ENCODE data around the gene THSD4. TPM values are rescaled to one million over a fixed set of nuclear protein-coding genes. Genes with fewer than 3 reads are reported as not detected.

The THSD4 gene
- total and polyA plus RNA-seq, 2 of the 4 experiments (the other 2 are of a cell fraction): 25.5 to 31.1 TPM

GRCh38 chr15:71506946-71507345 lies 391.7 kb downstream of the THSD4 start:
- 80% methylated on average over 1 of the region's 4 CpGs; no CpG with 5 or more reads in 1 of the 2 experiments for WGBS, 2 experiments (ENCODE audit: extremely low coverage in 2 of 2, insufficient read length in 1 of 2)
- Histone ChIP-seq H2AK5ac (ENCODE audit: low read depth, low read length) (no peak overlapping the region), H4K20me1 (ENCODE audit: insufficient read depth, low read length) (peaks cover 18% of the 10 kb centered on the region; the same call in 1 of the 2 replicates), H3K23ac (ENCODE audit: low read depth, low read length) (no peak overlapping the region), H3K14ac (replicated peaks; ENCODE audit: low read depth, low read length) (no peak overlapping the region), H4K5ac (ENCODE audit: low read depth, low read length) (no peak overlapping the region), H3K4me3 (ENCODE audit: insufficient read depth, low read depth, low read length) (no peak overlapping the region), H3K27ac (ENCODE audit: insufficient read depth, low read length) (no peak overlapping the region), H3K4me2 (ENCODE audit: low read depth, low read length) (no peak overlapping the region), H2BK15ac (ENCODE audit: low read depth, low read length) (no peak overlapping the region), H3K79me1 (ENCODE audit: low read depth in 1 of 2, low read length in 2 of 2) (peaks cover 5 to 15% of the 10 kb centered on the region in 2 experiments; a peak in 2 of 4 replicates), H3K4me1 (ENCODE audit: control insufficient read depth, insufficient read depth, low read length) (0 out of 2 replicates have a peak, but pooled peaks cover 1% of the 10 kb centered on the region), H3K27me3 (ENCODE audit: control insufficient read depth, insufficient read depth, low read length) (no peaks in the 10 kb centered on the region), H2BK20ac (ENCODE audit: low read depth, low read length) (no peak overlapping the region), H3K4ac (ENCODE audit: low read depth, low read length) (no peak overlapping the region), H3K9ac (ENCODE audit: low read depth, low read length) (no peak overlapping the region), H3K56ac (ENCODE audit: extremely low read depth, insufficient read depth, low read length) (no peak overlapping the region), H2AFZ (replicated peaks; ENCODE audit: low read length, poor library complexity) (no peak overlapping the region), H2BK5ac (ENCODE audit: low read depth, low read length, poor library complexity, severe bottlenecking) (no peak overlapping the region), H3K9me3 (ENCODE audit: control insufficient read depth, insufficient read depth, low read length) (no peaks in the 10 kb centered on the region), H3K18ac (ENCODE audit: low read depth, low read length) (no peak overlapping the region), H2AK9ac (replicated peaks; ENCODE audit: low read depth, low read length, poor library complexity) (no peak overlapping the region), H4K91ac (ENCODE audit: insufficient read depth, low read depth, low read length) (no peak overlapping the region), H3K9me1 (ENCODE audit: insufficient read depth, low read length) (0 out of 2 replicates have a peak, but pooled peaks cover 3% of the 10 kb centered on the region), H4K8ac (ENCODE audit: low read depth in 2 of 2, low read length in 2 of 2) (no peak overlapping the region), H3K36me3 (ENCODE audit: control insufficient read depth, insufficient read depth, low read length) (peaks cover 2% of the 10 kb centered on the region; the same call in 1 of the 2 replicates), H2BK120ac (ENCODE audit: low read depth, low read length) (no peak overlapping the region)
- ATAC-seq (ENCODE audit: low read depth) (no peak), DNase-seq (no peak)
- no TSS peak for BruUV-seq (replicated peaks)
- intact Hi-C loops (cut with micrococcal nuclease) (no loop called here), in situ Hi-C loops (cut with MboI; ENCODE audit: low sequenced_read_pairs) (no loop called here), dilution Hi-C loops (cut with HindIII; ENCODE audit: low sequenced_read_pairs, unreplicated experiment) (no loop called here)
- TF ChIP-seq CTCF (conservative IDR thresholded peaks at IDR 0.05; ENCODE audit: low read depth, low read length) (no peak), SMC3 (IDR thresholded peaks at IDR 0.05; ENCODE audit: low read depth, low read length) (no peak), MAFK (IDR thresholded peaks at IDR 0.05; ENCODE audit: low read depth, low read length) (no peak)
- POLR2A ChIA-PET (ENCODE audit: unreplicated experiment): no interaction called here
- CTCF ChIA-PET: no interaction called here

All from IMR-90 (cell line).